ENCODE measurements around the gene PROSER3.

GRCh38 chr19:35744430-35745327 lies 13.3 kb upstream of the PROSER3 start:
- TF ChIP-seq EZH2 (IDR thresholded peaks at IDR 0.05; ENCODE audit: insufficient read depth, poor library complexity, severe bottlenecking) = no peak
- no peak for TF ChIP-seq EZH2phosphoT487 (IDR thresholded peaks at IDR 0.05; ENCODE audit: insufficient read depth, low read depth)
